GM12878 (cell line): Measurements from ENCODE around the gene SPRY2. TPM values are rescaled to one million over a fixed set of nuclear protein-coding genes. Genes with fewer than 3 reads are reported as not detected.

Experiments
- ATAC-seq: fragments of 200-7000 bp; cut with Tn5 transposase; 3 replicates; pipeline ENCODE4 v1.9.1; 2020; ENCODE audit warnings: mild to moderate bottlenecking, moderate library complexity
- BruUV-seq: library from RNA; stranded (reverse); fragments of 400-500 nt; replicated peaks from 2 replicates; lab custom pipeline; 2021; lab: Mats Ljungman, UMichigan
- CTCF ChIA-PET: fragments of 300-600 bp; sonication (Branson Sonifier 250); formaldehyde crosslinking; extraction: SDS; loops from one replicate; lab custom pipeline; 2021; ENCODE audit warnings: inconsistent platforms; lab: Yijun Ruan, JAX
- POLR2A ChIA-PET: fragments of 350-600 bp; formaldehyde crosslinking; extraction: SDS; loops from one replicate; lab custom pipeline; 2021; ENCODE audit warnings: inconsistent platforms; lab: Charles Lee
- RAD21 ChIA-PET: fragments of 300-600 bp; sonication (Branson Sonifier 250); formaldehyde crosslinking; loops from one replicate; lab custom pipeline; 2023; ENCODE audit warnings: antibody characterized with exemption; ENCODE audit not compliant: unreplicated experiment; lab: Charles Lee
- SMC1A ChIA-PET: fragments of 300-600 bp; sonication (Branson Sonifier 250); formaldehyde crosslinking; loops from one replicate; lab custom pipeline; 2023; ENCODE audit not compliant: unreplicated experiment, uncharacterized antibody; lab: Charles Lee
- DNase-seq: peaks from one replicate; pipeline ENCODE4 v3.0.0-alpha.2; 2011; ENCODE audit warnings: low read depth, low spot score
- FAIRE-seq: peaks from 3 replicates; lab custom pipeline; 2011; peaks lifted over from hg19 to GRCh38; lab: Jason Lieb, UNC
- H2AFZ ChIP-seq: 2 replicates; pipeline ENCODE4 v1.6.0; 2011; ENCODE audit warnings: low read depth, low read length, control low read depth; ENCODE audit not compliant: control insufficient read depth
- H3K27ac ChIP-seq: 2 replicates; pipeline ENCODE4 v1.5.1; 2011; ENCODE audit warnings: control low read depth; ENCODE audit not compliant: control insufficient read depth, insufficient read depth
- H3K27me3 ChIP-seq, 2 experiments: replicated peaks in 1 of 2; 2 replicates each; pipeline versions ENCODE4 v1.6.0 to v1.6.1; 2011; ENCODE audit warnings: low read length in 1 of 2; ENCODE audit not compliant: control insufficient read depth in 2 of 2, insufficient read depth in 2 of 2
- H3K36me3 ChIP-seq, 2 experiments: 2 replicates each; pipeline ENCODE4 v1.5.1; 2011; ENCODE audit warnings: low read length in 1 of 2; ENCODE audit not compliant: control insufficient read depth in 2 of 2, insufficient read depth in 2 of 2
- H3K4me1 ChIP-seq: 2 replicates; pipeline ENCODE4 v1.6.1; 2011; ENCODE audit warnings: mild to moderate bottlenecking, low read length, moderate library complexity, mixed read lengths; ENCODE audit not compliant: control insufficient read depth, insufficient read depth
- H3K4me2 ChIP-seq: 2 replicates; pipeline ENCODE4 v1.6.0; 2011; ENCODE audit warnings: control low read depth; ENCODE audit not compliant: control insufficient read depth, insufficient read depth
- H3K4me3 ChIP-seq: fragments of 200-600 bp; sonication (generic); 2 replicates; pipeline ENCODE4 v1.5.1; 2016
- H3K79me2 ChIP-seq: 2 replicates; pipeline ENCODE4 v1.6.0; 2011; ENCODE audit warnings: low read length; ENCODE audit not compliant: control insufficient read depth, insufficient read depth
- H3K9ac ChIP-seq: 2 replicates; pipeline ENCODE4 v1.8.0; 2011; ENCODE audit warnings: low read length, control low read depth, mixed read lengths; ENCODE audit not compliant: control insufficient read depth, insufficient read depth
- H3K9me3 ChIP-seq: replicated peaks from 3 replicates; pipeline ENCODE4 v1.5.1; 2011; ENCODE audit warnings: mild to moderate bottlenecking, low read length; ENCODE audit not compliant: control insufficient read depth, insufficient read depth
- H4K20me1 ChIP-seq: 2 replicates; pipeline ENCODE4 v1.6.0; 2011; ENCODE audit not compliant: control insufficient read depth, insufficient read depth
- ATF7 ChIP-seq: fragments of 450-650 bp; IDR thresholded peaks from 2 replicates; pipeline ENCODE4 v1.6.1; 2016; ENCODE audit warnings: low read depth, mild to moderate bottlenecking
- BMI1 ChIP-seq: fragments of 450-650 bp; IDR thresholded peaks from 2 replicates; pipeline ENCODE4 v1.6.1; 2016; ENCODE audit warnings: mild to moderate bottlenecking, moderate library complexity, borderline replicate concordance
- CHD1 ChIP-seq: IDR thresholded peaks from 2 replicates; pipeline ENCODE4 v1.6.1; 2012; ENCODE audit warnings: low read depth, low read length, improper control_type of control experiment
- E2F4 ChIP-seq: IDR thresholded peaks from 2 replicates; pipeline ENCODE4 v1.6.1; 2012; ENCODE audit warnings: low read depth, low read length, improper control_type of control experiment
- EP300 ChIP-seq, 2 experiments: fragments of 150-350 bp in 1 of 2; IDR thresholded peaks; 2 replicates each; pipeline ENCODE4 v1.6.1; 2011 to 2012; ENCODE audit warnings: low read depth in 2 of 2, low read length in 2 of 2, borderline replicate concordance in 1 of 2, improper control_type of control experiment in 1 of 2, inconsistent platforms in 1 of 2; ENCODE audit not compliant: control insufficient read depth in 1 of 2
- KDM1A ChIP-seq: fragments of 200-600 bp; sonication (generic); IDR thresholded peaks from 2 replicates; pipeline ENCODE4 v1.6.1; 2016; ENCODE audit warnings: borderline replicate concordance
- MEF2B ChIP-seq: fragments of 450-650 bp; IDR thresholded peaks from 2 replicates; pipeline ENCODE4 v1.6.1; 2018; ENCODE audit warnings: mild to moderate bottlenecking, moderate library complexity; ENCODE audit not compliant: partially characterized antibody, poor library complexity, severe bottlenecking
- MLLT1 ChIP-seq: fragments of 450-650 bp; IDR thresholded peaks from 2 replicates; pipeline ENCODE4 v1.6.1; 2016; ENCODE audit warnings: mild to moderate bottlenecking
- MTA3 ChIP-seq: IDR thresholded peaks from 2 replicates; pipeline ENCODE4 v1.6.1; 2012; ENCODE audit warnings: low read length, inconsistent platforms, borderline replicate concordance
- RBBP5 ChIP-seq: fragments of 200-600 bp; sonication (generic); conservative IDR thresholded peaks from 2 replicates; pipeline ENCODE4 v1.6.1; 2016
- WGBS: methylation state at CpG from one replicate; pipeline ENCODE4 v1.1.6; 2016; ENCODE audit warnings: low lambda C conversion rate; ENCODE audit not compliant: insufficient replicate concordance, insufficient coverage; ENCODE audit errors: missing lambda C conversion rate; 5-methylcytosine and 5-hydroxymethylcytosine counted together
- in situ Hi-C: fragments of 300-500 bp; cut with MboI; formaldehyde crosslinking; loops from 9 replicates; pipeline ENCODE4 v1.14.3; 2018; ENCODE audit warnings: mixed read lengths
- intact Hi-C: fragments of 100-400 bp; cut with micrococcal nuclease; formaldehyde crosslinking; loops from one replicate; pipeline ENCODE4 v1.14.2; 2022; ENCODE audit not compliant: unreplicated experiment
- polyA plus RNA-seq, 11 experiments: library from polyadenylated mRNA; depleted of rRNA in 4 of 11; unstranded in 6 of 11; stranded (reverse) in 5 of 11; fragments of >200 nt; fragmentation: Nextera tagmentation in 4 of 11; fragmentation: Illumina TruSeq in 1 of 11; extraction: Ambion mirVana in 4 of 11; extraction: Trizol in 1 of 11; gene quantifications; 1 replicate in 1 of 11; 2 replicates in 10 of 11; pipeline versions ENCODE4 v1.2.1 to v1.2.3, GENCODE V29; 2011 to 2016; ENCODE audit warnings: inconsistent platforms in 2 of 11, missing spikeins in 2 of 11, low read depth in 1 of 11
- total RNA-seq, 4 experiments: library from RNA; depleted of rRNA in 3 of 4; stranded (reverse); fragments of >200 nt in 3 of 4; fragmentation: Illumina TruSeq in 1 of 4; extraction: Trizol in 1 of 4; gene quantifications; 2 replicates each; pipeline versions ENCODE4 v1.2.1 to v1.2.3, GENCODE V29; 2013 to 2021
- TF ChIP-seq, protein P1 (sequence below): fragments of 450-650 bp; IDR thresholded peaks from 2 replicates; pipeline ENCODE4 v1.6.1; 2017; ENCODE audit warnings: mild to moderate bottlenecking
- TF ChIP-seq, protein P2 (sequence below): fragments of 450-650 bp; IDR thresholded peaks from 2 replicates; pipeline ENCODE4 v1.6.1; 2017; ENCODE audit warnings: mild to moderate bottlenecking, low read depth, inconsistent platforms; ENCODE audit not compliant: poor library complexity, severe bottlenecking

SPRY2 gene
- total and polyA plus RNA-seq, 10 of the 15 experiments (the other 5 are each of a cell fraction or from before 2014, with no cell fraction given), result 1.8 to 82.1 (median 9.2) TPM

DNA sequence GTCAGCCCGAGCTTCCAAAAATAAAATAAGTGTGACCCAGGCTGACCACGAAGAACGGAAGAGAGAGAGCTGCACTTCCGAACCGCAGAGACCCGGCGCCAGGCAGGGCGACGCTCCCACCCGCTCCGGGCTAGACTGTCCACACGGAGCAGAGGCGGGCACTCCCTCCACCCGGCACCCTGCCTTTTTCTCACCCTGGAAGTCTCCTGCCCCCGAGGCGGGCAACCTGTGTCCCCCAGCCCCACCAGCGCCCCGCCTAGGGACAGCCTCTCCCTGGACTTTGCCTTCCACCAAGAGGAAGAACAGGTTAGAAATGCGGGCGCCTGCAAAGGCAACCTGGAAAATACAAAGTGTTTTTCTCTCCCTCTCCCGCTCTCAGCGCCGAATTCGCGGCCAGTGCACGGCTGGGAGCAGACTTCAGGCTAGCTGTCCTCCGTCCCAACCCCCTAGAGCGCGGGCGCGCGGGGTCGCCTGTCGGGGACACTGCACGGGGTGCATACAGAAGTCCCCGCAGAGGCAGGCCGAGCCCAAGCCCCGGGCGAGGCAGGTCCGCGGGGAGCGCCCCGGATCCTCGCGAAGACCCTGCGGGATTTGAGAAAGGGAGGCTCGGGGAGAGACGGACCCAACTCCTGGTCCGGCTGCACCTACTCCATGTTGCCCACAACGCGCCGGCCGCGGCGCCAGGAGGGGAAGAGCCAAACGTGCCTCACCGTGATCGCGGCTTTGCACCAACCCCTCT is 845 bp downstream of the SPRY2 start (continued):
- TF ChIP-seq, protein P1, sequence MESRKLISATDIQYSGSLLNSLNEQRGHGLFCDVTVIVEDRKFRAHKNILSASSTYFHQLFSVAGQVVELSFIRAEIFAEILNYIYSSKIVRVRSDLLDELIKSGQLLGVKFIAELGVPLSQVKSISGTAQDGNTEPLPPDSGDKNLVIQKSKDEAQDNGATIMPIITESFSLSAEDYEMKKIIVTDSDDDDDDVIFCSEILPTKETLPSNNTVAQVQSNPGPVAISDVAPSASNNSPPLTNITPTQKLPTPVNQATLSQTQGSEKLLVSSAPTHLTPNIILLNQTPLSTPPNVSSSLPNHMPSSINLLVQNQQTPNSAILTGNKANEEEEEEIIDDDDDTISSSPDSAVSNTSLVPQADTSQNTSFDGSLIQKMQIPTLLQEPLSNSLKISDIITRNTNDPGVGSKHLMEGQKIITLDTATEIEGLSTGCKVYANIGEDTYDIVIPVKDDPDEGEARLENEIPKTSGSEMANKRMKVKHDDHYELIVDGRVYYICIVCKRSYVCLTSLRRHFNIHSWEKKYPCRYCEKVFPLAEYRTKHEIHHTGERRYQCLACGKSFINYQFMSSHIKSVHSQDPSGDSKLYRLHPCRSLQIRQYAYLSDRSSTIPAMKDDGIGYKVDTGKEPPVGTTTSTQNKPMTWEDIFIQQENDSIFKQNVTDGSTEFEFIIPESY, result no peak

DNA sequence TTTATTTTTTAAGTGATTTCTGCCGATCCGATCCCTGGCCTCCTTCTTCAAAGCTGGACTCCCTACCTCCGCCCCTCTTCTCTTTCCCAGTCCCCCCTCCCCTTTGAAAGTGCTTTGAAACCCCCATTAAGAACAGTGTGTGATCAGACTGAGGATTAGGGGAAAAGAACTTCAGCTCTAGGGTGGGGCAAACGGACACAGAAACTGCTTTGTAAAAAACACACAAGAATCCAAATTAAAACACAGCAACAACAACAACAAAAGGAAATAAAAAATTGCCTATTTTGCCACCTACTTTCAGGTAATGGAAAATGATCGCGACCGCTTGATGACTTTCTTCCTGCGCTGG is 1.4 kb downstream of the SPRY2 start:
- no peak overlapping the region for H2AFZ ChIP-seq
- H3K4me3 ChIP-seq, result peak overlapping the region; percentile 69
- no peaks in the 10 kb centered on the region for H3K9me3 ChIP-seq
- SMC1A ChIA-PET, result interaction anchor here (0.7 to 12.6 kb wide), 21 partner anchors 8 to 678 kb away, joined by 3 to 360 read pairs (median 4); no protein-coding TSS in a partner anchor
- H3K9ac ChIP-seq, result peak overlapping the region; percentile 48
- no TSS peak for BruUV-seq
- CTCF ChIA-PET, result interaction anchor here (0.7 to 5.0 kb wide), 14 partner anchors 10 to 678 kb away, joined by 3 to 27 read pairs (median 4); no protein-coding TSS in a partner anchor
- no peak for DNase-seq
- RAD21 ChIA-PET, result interaction anchor here (0.9 to 11.5 kb wide), 19 partner anchors 9 to 677 kb away, joined by 3 to 347 read pairs (median 5); no protein-coding TSS in a partner anchor
- WGBS, result 2% methylated on average over 8 of the region's 8 CpGs
- H3K4me2 ChIP-seq, result peak overlapping the region; percentile 86
- intact Hi-C loops (no loop called here), in situ Hi-C loops (no loop called here)
- no peaks in the 10 kb centered on the region; a peak in 1 of 4 replicates for H3K36me3 ChIP-seq
- ATAC-seq, result no peak
- H3K4me1 ChIP-seq, result no peaks in the 10 kb centered on the region
- POLR2A ChIA-PET, result interaction anchor here (1.0 to 1.1 kb wide), 2 partner anchors 21 to 26 kb away, joined by 3 to 4 read pairs; no protein-coding TSS in a partner anchor
- peak overlapping the region; percentile 32 for H3K27ac ChIP-seq
- FAIRE-seq, result no peak
- H4K20me1 ChIP-seq, result no peaks in the 10 kb centered on the region
- H3K27me3 ChIP-seq, result no peaks in the 10 kb centered on the region; a peak in 1 of 4 replicates
- peaks cover 9% of the 10 kb centered on the region for H3K79me2 ChIP-seq
- no peak for TF ChIP-seq MTA3
- TF ChIP-seq BMI1, result no peak
- TF ChIP-seq MEF2B, result no peak
- TF ChIP-seq MLLT1, result peak; percentile 11; the same call in 1 of the 2 replicates
- TF ChIP-seq ATF7, result peak; percentile 75
- TF ChIP-seq, protein P2, sequence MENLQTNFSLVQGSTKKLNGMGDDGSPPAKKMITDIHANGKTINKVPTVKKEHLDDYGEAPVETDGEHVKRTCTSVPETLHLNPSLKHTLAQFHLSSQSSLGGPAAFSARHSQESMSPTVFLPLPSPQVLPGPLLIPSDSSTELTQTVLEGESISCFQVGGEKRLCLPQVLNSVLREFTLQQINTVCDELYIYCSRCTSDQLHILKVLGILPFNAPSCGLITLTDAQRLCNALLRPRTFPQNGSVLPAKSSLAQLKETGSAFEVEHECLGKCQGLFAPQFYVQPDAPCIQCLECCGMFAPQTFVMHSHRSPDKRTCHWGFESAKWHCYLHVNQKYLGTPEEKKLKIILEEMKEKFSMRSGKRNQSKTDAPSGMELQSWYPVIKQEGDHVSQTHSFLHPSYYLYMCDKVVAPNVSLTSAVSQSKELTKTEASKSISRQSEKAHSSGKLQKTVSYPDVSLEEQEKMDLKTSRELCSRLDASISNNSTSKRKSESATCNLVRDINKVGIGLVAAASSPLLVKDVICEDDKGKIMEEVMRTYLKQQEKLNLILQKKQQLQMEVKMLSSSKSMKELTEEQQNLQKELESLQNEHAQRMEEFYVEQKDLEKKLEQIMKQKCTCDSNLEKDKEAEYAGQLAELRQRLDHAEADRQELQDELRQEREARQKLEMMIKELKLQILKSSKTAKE, result peak; percentile 60
- TF ChIP-seq E2F4, result no peak
- TF ChIP-seq EP300 (IDR thresholded peaks at IDR 0.05; ENCODE audit: borderline replicate concordance in 1 of 2, control insufficient read depth in 1 of 2, low read depth in 2 of 2, low read length in 2 of 2), result peak in 1 of 2 experiments; percentile 50; a peak in 1 of 4 replicates
- no peak for TF ChIP-seq KDM1A
- TF ChIP-seq CHD1, result no peak
- TF ChIP-seq RBBP5, result no peak
